ENCODE data around the gene ST7. TPM values are rescaled to one million over a fixed set of nuclear protein-coding genes. Genes with fewer than 3 reads are reported as not detected.

ST7 gene
- polyA plus RNA-seq, 1 donor from 2014 or later, result 76.8 TPM

- H3K27me3 ChIP-seq (ENCODE audit: insufficient read depth, low read depth, low read length), result no peaks in the 10 kb centered on the region
- H3K9me2 ChIP-seq (ENCODE audit: insufficient read depth, low read length), result no peaks in the 10 kb centered on the region
- TF ChIP-seq CTCF (IDR thresholded peaks at IDR 0.05; ENCODE audit: poor library complexity, severe bottlenecking), result no peak
- TF ChIP-seq RAD21 (conservative IDR thresholded peaks at IDR 0.05), result no peak
- no peak for TF ChIP-seq EZH2 (IDR thresholded peaks at IDR 0.05; ENCODE audit: borderline replicate concordance, insufficient read depth, low read length, poor library complexity, severe bottlenecking)
- TF ChIP-seq MXI1 (conservative IDR thresholded peaks at IDR 0.05; ENCODE audit: poor library complexity, severe bottlenecking), result no peak
- TF ChIP-seq TAF1 (IDR thresholded peaks at IDR 0.05; ENCODE audit: low read depth), result no peak
- no peak for TF ChIP-seq REST (IDR thresholded peaks at IDR 0.05; ENCODE audit: borderline replicate concordance)
- no peak for TF ChIP-seq SMC3 (conservative IDR thresholded peaks at IDR 0.05; ENCODE audit: poor library complexity)
- TF ChIP-seq EP300 (conservative IDR thresholded peaks at IDR 0.05; ENCODE audit: poor library complexity, severe bottlenecking), result no peak
- TF ChIP-seq POLR2AphosphoS5 (IDR thresholded peaks at IDR 0.05), result no peak
- H3F3A ChIP-seq (ENCODE audit: insufficient read depth, low read length, poor library complexity, severe bottlenecking), result no peaks in the 10 kb centered on the region
- no peaks in the 10 kb centered on the region for H3K79me2 ChIP-seq (replicated peaks; ENCODE audit: insufficient read depth, low read length)
- H4K20me1 ChIP-seq (ENCODE audit: insufficient read depth), result no peaks in the 10 kb centered on the region
- peaks cover 10% of the 10 kb centered on the region for H3K36me3 ChIP-seq (ENCODE audit: insufficient read depth, low read length)
- no peak overlapping the region for H3K4me3 ChIP-seq (ENCODE audit: low read length)
- no peaks in the 10 kb centered on the region for H3K9me3 ChIP-seq (ENCODE audit: low read length)
- no peak overlapping the region for H2AFZ ChIP-seq (ENCODE audit: low read depth, low read length)
- no peak overlapping the region for H3K9ac ChIP-seq (ENCODE audit: low read length)
- no peak overlapping the region for H3K4me2 ChIP-seq (ENCODE audit: low read length)
- no peak overlapping the region for H3K27ac ChIP-seq (ENCODE audit: low read length)
These were observed 201.4 kb downstream of the ST7 start for GRCh38 chr7:117154721-117155120.

- no peaks in the 10 kb centered on the region for H3K9me3 ChIP-seq (ENCODE audit: low read length)
- H3K9ac ChIP-seq (ENCODE audit: low read length), result no peak overlapping the region
- H3K27me3 ChIP-seq (ENCODE audit: insufficient read depth, low read depth, low read length), result no peaks in the 10 kb centered on the region
- H3F3A ChIP-seq (ENCODE audit: insufficient read depth, low read length, poor library complexity, severe bottlenecking), result no peaks in the 10 kb centered on the region
- no peaks in the 10 kb centered on the region for H3K79me2 ChIP-seq (replicated peaks; ENCODE audit: insufficient read depth, low read length)
- no peak overlapping the region for H3K4me2 ChIP-seq (ENCODE audit: low read length)
- no peaks in the 10 kb centered on the region for H3K9me2 ChIP-seq (ENCODE audit: insufficient read depth, low read length)
- TF ChIP-seq MXI1 (conservative IDR thresholded peaks at IDR 0.05; ENCODE audit: poor library complexity, severe bottlenecking) (no peak), TAF1 (IDR thresholded peaks at IDR 0.05; ENCODE audit: low read depth) (no peak), REST (IDR thresholded peaks at IDR 0.05; ENCODE audit: borderline replicate concordance) (no peak), EZH2 (IDR thresholded peaks at IDR 0.05; ENCODE audit: borderline replicate concordance, insufficient read depth, low read length, poor library complexity, severe bottlenecking) (no peak), CTCF (IDR thresholded peaks at IDR 0.05; ENCODE audit: poor library complexity, severe bottlenecking) (no peak), RAD21 (conservative IDR thresholded peaks at IDR 0.05) (no peak), EP300 (conservative IDR thresholded peaks at IDR 0.05; ENCODE audit: poor library complexity, severe bottlenecking) (no peak), POLR2AphosphoS5 (IDR thresholded peaks at IDR 0.05) (no peak), SMC3 (conservative IDR thresholded peaks at IDR 0.05; ENCODE audit: poor library complexity) (no peak)
- H3K36me3 ChIP-seq (ENCODE audit: insufficient read depth, low read length), result peaks cover 7% of the 10 kb centered on the region
- H4K20me1 ChIP-seq (ENCODE audit: insufficient read depth), result no peaks in the 10 kb centered on the region
- no peak overlapping the region for H3K27ac ChIP-seq (ENCODE audit: low read length)
- H2AFZ ChIP-seq (ENCODE audit: low read depth, low read length), result no peak overlapping the region
- no peak overlapping the region for H3K4me3 ChIP-seq (ENCODE audit: low read length)
These were observed 202.4 kb downstream of the ST7 start for GRCh38 chr7:117155694-117156093.
